ENCODE data around the gene COL9A1. TPM values are rescaled to one million over a fixed set of nuclear protein-coding genes. Genes with fewer than 3 reads are reported as not detected.
A peak's percentile ranks its signal among the peaks of the same experiment; 100 is the strongest.

The COL9A1 gene
- total and polyA plus RNA-seq, 9 of the 15 experiments (the other 6 are each of a cell fraction or from before 2014, with no cell fraction given) = 0.01 to 0.13 (median 0.06) TPM; not detected in 1

DNA sequence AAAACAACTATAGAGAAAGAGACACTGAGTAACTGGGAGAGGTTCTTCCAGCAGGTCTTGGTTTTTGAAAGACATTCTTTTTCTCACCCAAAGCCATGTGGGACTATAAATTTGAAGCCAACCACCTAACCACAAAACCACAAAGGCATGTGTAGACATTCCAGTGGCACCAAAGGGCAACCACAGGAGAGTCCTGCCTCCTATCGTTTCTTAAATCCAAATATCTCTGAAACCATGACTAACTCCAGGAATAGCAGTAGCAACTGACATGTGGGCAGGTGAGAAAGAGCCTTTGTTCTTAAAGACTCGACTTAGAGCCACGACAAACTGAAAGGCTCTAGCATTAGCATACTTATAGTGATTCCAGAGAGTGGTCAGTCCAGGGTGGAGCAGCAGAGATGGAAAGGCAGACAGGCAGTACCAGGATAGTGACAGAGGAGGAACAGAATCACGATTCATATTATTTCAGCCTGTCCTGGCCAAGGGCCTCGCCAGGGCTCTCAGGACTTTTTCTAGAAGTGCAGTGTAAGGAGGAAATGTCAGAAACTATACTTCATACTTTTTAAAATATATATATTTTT lies 9.4 kb upstream of the COL9A1 start (continued):
- TF ChIP-seq, protein P1, sequence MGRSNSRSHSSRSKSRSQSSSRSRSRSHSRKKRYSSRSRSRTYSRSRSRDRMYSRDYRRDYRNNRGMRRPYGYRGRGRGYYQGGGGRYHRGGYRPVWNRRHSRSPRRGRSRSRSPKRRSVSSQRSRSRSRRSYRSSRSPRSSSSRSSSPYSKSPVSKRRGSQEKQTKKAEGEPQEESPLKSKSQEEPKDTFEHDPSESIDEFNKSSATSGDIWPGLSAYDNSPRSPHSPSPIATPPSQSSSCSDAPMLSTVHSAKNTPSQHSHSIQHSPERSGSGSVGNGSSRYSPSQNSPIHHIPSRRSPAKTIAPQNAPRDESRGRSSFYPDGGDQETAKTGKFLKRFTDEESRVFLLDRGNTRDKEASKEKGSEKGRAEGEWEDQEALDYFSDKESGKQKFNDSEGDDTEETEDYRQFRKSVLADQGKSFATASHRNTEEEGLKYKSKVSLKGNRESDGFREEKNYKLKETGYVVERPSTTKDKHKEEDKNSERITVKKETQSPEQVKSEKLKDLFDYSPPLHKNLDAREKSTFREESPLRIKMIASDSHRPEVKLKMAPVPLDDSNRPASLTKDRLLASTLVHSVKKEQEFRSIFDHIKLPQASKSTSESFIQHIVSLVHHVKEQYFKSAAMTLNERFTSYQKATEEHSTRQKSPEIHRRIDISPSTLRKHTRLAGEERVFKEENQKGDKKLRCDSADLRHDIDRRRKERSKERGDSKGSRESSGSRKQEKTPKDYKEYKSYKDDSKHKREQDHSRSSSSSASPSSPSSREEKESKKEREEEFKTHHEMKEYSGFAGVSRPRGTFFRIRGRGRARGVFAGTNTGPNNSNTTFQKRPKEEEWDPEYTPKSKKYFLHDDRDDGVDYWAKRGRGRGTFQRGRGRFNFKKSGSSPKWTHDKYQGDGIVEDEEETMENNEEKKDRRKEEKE (IDR thresholded peaks at IDR 0.05; ENCODE audit: borderline replicate concordance in 1 of 2, control insufficient read depth in 1 of 2, low read depth in 2 of 2, low read length in 1 of 2) = no peak
- TF ChIP-seq, protein P2, sequence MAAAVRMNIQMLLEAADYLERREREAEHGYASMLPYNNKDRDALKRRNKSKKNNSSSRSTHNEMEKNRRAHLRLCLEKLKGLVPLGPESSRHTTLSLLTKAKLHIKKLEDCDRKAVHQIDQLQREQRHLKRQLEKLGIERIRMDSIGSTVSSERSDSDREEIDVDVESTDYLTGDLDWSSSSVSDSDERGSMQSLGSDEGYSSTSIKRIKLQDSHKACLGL (CRISPR knock-in tag; IDR thresholded peaks at IDR 0.05; ENCODE audit: borderline replicate concordance, poor library complexity, severe bottlenecking) = no peak
- TF ChIP-seq IFI16 (CRISPR knock-in tag; IDR thresholded peaks at IDR 0.05) (no peak), KDM1A (IDR thresholded peaks at IDR 0.05) (peak; percentile 77 to 85), TAF15 (IDR thresholded peaks at IDR 0.05; ENCODE audit: low read depth, low read length) (no peak), PCBP2 (IDR thresholded peaks at IDR 0.05; ENCODE audit: low read depth, low read length, poor library complexity, severe bottlenecking) (no peak), KLF13 (tag; IDR thresholded peaks at IDR 0.05; ENCODE audit: borderline replicate concordance, low read depth) (no peak), GABPB2 (CRISPR knock-in tag; conservative IDR thresholded peaks at IDR 0.05) (no peak), NONO (IDR thresholded peaks at IDR 0.05; ENCODE audit: low read depth in 2 of 2, low read length in 1 of 2) (no peak), XRCC3 (IDR thresholded peaks at IDR 0.05) (no peak), FOS (IDR thresholded peaks at IDR 0.05; ENCODE audit: extremely low read depth, insufficient read length) (no peak), ELF4 (CRISPR knock-in tag; IDR thresholded peaks at IDR 0.05) (no peak), RBM34 (IDR thresholded peaks at IDR 0.05; ENCODE audit: borderline replicate concordance, insufficient read depth, low read length) (no peak)
- TF ChIP-seq, protein P3, sequence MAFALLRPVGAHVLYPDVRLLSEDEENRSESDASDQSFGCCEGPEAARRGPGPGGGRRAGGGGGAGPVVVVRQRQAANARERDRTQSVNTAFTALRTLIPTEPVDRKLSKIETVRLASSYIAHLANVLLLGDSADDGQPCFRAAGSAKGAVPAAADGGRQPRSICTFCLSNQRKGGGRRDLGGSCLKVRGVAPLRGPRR (CRISPR knock-in tag; IDR thresholded peaks at IDR 0.05) = no peak
- TF ChIP-seq, protein P4, sequence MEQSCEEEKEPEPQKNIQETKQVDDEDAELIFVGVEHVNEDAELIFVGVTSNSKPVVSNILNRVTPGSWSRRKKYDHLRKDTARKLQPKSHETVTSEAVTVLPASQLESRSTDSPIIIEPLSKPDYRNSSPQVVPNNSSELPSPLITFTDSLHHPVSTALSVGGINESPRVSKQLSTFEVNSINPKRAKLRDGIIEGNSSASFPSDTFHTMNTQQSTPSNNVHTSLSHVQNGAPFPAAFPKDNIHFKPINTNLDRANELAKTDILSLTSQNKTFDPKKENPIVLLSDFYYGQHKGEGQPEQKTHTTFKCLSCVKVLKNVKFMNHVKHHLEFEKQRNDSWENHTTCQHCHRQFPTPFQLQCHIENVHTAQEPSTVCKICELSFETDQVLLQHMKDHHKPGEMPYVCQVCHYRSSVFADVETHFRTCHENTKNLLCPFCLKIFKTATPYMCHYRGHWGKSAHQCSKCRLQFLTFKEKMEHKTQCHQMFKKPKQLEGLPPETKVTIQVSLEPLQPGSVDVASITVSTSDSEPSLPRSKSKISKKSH (CRISPR knock-in tag; IDR thresholded peaks at IDR 0.05) = no peak
- TF ChIP-seq, protein P5, sequence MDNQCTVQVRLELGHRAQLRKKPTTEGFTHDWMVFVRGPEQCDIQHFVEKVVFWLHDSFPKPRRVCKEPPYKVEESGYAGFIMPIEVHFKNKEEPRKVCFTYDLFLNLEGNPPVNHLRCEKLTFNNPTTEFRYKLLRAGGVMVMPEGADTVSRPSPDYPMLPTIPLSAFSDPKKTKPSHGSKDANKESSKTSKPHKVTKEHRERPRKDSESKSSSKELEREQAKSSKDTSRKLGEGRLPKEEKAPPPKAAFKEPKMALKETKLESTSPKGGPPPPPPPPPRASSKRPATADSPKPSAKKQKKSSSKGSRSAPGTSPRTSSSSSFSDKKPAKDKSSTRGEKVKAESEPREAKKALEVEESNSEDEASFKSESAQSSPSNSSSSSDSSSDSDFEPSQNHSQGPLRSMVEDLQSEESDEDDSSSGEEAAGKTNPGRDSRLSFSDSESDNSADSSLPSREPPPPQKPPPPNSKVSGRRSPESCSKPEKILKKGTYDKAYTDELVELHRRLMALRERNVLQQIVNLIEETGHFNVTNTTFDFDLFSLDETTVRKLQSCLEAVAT (IDR thresholded peaks at IDR 0.05) = peak in 1 of 2 experiments; percentile 98; a peak in 2 of 4 replicates
- TF ChIP-seq, protein P6, sequence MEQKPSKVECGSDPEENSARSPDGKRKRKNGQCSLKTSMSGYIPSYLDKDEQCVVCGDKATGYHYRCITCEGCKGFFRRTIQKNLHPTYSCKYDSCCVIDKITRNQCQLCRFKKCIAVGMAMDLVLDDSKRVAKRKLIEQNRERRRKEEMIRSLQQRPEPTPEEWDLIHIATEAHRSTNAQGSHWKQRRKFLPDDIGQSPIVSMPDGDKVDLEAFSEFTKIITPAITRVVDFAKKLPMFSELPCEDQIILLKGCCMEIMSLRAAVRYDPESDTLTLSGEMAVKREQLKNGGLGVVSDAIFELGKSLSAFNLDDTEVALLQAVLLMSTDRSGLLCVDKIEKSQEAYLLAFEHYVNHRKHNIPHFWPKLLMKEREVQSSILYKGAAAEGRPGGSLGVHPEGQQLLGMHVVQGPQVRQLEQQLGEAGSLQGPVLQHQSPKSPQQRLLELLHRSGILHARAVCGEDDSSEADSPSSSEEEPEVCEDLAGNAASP (IDR thresholded peaks at IDR 0.05) = no peak

Data from K562 (cell line).